Omental fat pad (tissue), 4 donors: ENCODE measurements around the gene SLC1A7. TPM values are rescaled to one million over a fixed set of nuclear protein-coding genes. Genes with fewer than 3 reads are reported as not detected.

Source experiments
- ATAC-seq: fragments of 150-250 bp; one replicate; pipeline ENCODE4 v1.9.1; 2016; ENCODE audit warnings: mild to moderate bottlenecking, moderate library complexity; ENCODE audit not compliant: low FRiP score
- DNase-seq: peaks from one replicate; pipeline ENCODE4 v3.0.0-alpha.2; 2019; ENCODE audit warnings: low spot score
- total RNA-seq, 4 donors: library from RNA; depleted of rRNA; stranded (reverse); fragments of >200 nt; gene quantifications; one replicate each; pipeline ENCODE4 v1.1.0, GENCODE V29; 2016
- TF ChIP-seq, protein P1 (sequence below), 3 donors: fragments of 450-650 bp; IDR thresholded peaks; one replicate each; pipeline ENCODE4 v1.5.1; 2016 to 2017; ENCODE audit warnings: antibody characterized with exemption in 3 of 3, mild to moderate bottlenecking in 3 of 3, moderate library complexity in 2 of 3

SLC1A7 gene
- total RNA-seq, 4 donors from 2014 or later: 0.19 to 0.63 (median 0.48) TPM; not detected in 1

DNA sequence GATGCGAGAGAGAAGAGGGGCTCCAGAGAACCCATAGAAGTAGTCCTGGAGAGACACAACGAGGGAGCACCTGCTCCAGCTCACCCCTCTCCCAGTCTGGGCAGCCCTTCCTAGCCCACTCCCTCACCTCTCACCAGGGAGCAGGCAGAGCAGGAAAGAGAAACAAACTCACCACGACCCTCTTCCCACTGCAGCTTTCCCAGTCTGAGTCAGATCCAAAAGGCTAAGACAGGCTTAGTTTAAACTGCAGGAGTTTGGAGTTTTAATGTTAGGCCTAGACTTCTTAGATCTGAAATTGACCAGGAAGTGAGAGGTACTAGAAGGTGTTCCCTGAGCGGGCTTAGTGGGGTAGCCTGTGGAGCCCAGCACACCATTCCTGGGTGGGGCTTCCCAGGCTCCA is 29.6 kb downstream of the SLC1A7 start:
- DNase-seq: no peak
- no peak for ATAC-seq
- TF ChIP-seq, protein P1, sequence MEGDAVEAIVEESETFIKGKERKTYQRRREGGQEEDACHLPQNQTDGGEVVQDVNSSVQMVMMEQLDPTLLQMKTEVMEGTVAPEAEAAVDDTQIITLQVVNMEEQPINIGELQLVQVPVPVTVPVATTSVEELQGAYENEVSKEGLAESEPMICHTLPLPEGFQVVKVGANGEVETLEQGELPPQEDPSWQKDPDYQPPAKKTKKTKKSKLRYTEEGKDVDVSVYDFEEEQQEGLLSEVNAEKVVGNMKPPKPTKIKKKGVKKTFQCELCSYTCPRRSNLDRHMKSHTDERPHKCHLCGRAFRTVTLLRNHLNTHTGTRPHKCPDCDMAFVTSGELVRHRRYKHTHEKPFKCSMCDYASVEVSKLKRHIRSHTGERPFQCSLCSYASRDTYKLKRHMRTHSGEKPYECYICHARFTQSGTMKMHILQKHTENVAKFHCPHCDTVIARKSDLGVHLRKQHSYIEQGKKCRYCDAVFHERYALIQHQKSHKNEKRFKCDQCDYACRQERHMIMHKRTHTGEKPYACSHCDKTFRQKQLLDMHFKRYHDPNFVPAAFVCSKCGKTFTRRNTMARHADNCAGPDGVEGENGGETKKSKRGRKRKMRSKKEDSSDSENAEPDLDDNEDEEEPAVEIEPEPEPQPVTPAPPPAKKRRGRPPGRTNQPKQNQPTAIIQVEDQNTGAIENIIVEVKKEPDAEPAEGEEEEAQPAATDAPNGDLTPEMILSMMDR (IDR thresholded peaks at IDR 0.05): no peak

DNA sequence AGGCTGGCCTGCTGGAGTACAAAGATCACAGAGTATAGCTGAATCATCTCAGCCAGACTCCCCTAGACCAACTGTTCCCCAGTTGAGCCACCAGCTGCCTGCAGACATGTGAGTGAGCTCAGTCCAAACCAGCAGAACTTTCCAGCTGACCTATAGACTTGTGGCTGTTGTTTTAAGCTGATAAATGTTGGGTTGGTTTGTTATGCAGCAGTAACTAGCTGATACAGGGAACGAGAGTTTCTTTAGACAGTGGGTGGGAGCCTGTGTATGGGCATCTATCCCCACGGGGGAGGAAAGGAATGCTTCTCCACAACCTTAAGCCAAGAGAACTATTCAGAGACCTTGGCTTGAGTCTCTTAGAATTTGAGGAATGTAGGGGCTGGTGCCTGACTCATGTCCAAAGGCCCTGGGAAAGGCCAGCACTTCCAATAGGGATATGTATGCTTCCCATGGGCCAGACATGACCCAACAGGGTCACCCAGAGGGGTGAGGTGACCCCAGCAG is 30.1 kb downstream of the SLC1A7 start:
- ATAC-seq (no peak), DNase-seq (no peak)
- TF ChIP-seq, protein P1 (IDR thresholded peaks at IDR 0.05): no peak

DNA sequence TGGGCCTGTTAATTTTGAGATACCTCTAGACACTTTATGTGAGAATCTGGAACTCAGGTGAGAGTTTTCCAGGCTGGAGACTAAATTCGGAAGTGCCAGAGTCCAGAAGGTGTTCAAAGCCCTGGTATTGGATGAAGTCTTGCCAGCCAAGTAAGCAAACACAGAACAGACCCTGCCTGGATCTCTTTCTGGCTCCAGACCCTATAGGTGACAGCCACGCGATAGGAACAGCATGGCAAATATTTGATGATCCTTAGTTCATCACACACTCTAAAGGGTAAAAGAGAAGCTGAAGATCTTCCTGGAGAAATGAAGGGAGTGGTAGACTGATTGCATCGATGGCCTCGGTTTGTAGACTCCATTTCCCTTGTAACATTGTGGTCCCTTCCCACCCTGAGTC is 30.7 kb downstream of the SLC1A7 start:
- ATAC-seq: no peak
- TF ChIP-seq, protein P1 (IDR thresholded peaks at IDR 0.05): no peak
- no peak for DNase-seq

DNA sequence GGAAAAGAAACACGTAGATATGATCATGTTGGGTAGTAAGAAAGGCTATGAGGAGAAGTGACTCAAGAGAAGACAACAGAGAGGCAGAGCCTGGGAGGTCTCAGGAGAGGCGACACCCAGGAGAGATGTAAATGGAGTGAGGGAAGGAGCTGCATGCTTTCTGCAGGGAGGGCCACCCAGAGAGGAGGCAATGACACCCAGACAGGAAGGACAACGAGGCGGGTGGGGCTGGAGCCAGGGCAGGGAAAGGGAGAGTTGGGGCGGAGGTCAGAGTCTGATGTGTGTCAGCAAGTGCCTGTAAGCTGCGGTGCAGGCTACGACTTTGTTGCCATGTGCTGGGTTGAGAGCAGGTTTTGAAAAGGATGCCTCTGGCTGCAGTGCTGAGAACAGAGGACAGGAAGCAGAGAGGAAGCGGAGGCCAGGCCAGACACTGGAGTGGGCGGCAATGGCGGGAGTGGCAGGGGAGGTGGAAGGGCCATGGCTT is 31.3 kb downstream of the SLC1A7 start:
- no peak for DNase-seq
- no peak for ATAC-seq
- TF ChIP-seq, protein P1 (IDR thresholded peaks at IDR 0.05): no peak

DNA sequence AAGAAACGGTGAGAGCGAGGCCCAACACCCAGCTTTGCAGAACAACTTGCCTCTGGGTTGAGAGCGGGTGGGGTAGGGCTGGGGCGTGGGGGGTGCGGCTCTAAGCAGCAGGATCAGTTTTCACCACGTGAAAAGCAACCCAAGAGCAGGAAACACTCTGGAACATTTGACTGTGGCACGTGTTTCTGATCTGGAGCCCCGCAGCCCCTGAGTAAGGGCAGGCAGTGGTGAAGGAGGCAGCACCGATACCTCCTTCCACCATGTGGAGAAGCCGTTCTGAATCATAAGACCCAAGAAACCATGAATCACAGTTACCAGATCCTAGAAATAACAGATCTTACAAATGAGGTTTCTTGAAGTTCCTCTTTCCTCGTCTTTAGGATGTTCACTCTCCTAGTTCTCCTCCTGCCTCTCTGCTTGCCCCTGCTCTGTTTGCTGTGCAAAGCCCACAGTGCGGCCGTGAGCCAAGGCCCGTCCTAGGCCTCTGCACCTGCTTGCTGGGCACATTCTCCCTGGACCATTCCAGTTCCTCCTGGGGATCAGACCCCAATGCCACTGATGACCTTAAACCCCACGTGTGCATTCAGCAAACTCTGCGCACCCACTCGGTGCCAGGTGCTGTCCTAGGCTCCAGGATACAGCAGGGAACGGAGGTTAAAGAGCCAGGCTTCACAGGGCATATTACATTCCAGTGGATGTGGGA is 31.9 kb downstream of the SLC1A7 start:
- DNase-seq: no peak
- TF ChIP-seq, protein P1 (IDR thresholded peaks at IDR 0.05): no peak
- ATAC-seq: peak; percentile 30

DNA sequence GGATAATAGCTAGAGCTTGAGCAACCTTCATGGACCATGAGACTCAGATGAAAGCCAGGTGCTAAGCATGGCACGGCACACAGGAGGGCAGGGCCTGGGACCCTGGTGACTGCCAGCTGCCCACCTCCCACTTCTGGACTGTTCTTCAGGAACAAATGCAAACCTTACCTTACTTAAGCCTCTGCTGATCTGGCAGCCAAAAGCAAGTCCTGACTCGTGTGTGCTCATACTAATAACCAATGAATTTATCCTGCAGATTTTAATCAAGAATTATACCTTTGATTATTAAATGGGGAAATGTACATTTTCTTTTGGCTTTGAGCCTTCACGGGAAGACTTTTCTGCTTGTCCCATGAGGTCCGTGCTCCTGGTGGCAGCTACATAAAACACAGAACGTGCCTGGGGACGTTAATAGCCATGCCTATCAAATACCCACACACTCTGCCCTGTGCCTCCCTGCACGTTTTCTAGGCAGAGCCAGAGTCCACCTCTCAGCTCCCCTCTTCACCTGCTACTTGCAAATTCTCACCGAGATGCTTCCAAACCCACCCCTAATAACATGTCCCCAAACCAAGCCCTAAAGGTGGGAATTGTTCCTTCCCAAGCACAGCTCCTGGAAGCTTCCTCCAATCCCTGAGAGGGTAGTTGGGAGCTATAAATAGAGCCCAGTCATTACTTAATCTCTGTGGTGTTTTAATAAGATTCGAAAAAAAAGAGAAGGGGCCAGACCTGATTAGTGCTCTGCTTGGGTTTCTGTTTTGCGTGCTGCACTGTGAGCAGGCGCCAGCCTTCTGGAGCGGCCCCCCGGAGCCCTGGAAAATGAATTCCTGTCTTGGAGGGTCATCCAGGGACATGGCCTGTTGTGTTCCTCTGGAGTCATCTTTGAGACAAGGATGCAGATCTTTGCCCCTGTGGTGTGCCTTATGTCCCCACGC is 33.5 kb downstream of the SLC1A7 start:
- no peak for DNase-seq
- ATAC-seq: no peak
- TF ChIP-seq, protein P1 (IDR thresholded peaks at IDR 0.05): no peak
